HepG2 (cell line): ENCODE measurements around the gene CMTR2. TPM values are rescaled to one million over a fixed set of nuclear protein-coding genes. Genes with fewer than 3 reads are reported as not detected.
A peak's percentile ranks its signal among the peaks of the same experiment; 100 is the strongest.

Source experiments
- HDAC1 ChIP-seq: sonication (generic); formaldehyde crosslinking; IDR thresholded peaks from 2 replicates; pipeline ENCODE4 v1.5.1; 2020; ENCODE audit warnings: mild to moderate bottlenecking, missing genetic modification reagents
- HHEX ChIP-seq: IDR thresholded peaks from 2 replicates; pipeline ENCODE4 v1.6.1; 2016; ENCODE audit warnings: control low read depth
- HNF4A ChIP-seq: sonication (generic); formaldehyde crosslinking; IDR thresholded peaks from 2 replicates; pipeline ENCODE4 v1.4.0; 2020; ENCODE audit warnings: missing genetic modification reagents
- IKZF4 ChIP-seq: sonication (generic); formaldehyde crosslinking; IDR thresholded peaks from 2 replicates; pipeline ENCODE4 v1.5.1; 2020; ENCODE audit warnings: borderline replicate concordance, mild to moderate bottlenecking, low read depth, missing genetic modification reagents; ENCODE audit errors: not compliant biosample characterization
- MEIS1 ChIP-seq: sonication (generic); formaldehyde crosslinking; IDR thresholded peaks from 2 replicates; pipeline ENCODE4 v1.9.0; 2021; ENCODE audit warnings: mild to moderate bottlenecking, missing genetic modification reagents, moderate library complexity, borderline replicate concordance
- NR2C2 ChIP-seq: sonication (generic); formaldehyde crosslinking; IDR thresholded peaks from 2 replicates; pipeline ENCODE4 v1.4.0; 2020; ENCODE audit warnings: missing genetic modification reagents, mild to moderate bottlenecking, moderate library complexity, borderline replicate concordance
- PHF5A ChIP-seq: IDR thresholded peaks from one replicate; pipeline ENCODE4 v1.6.1; 2018; ENCODE audit warnings: low read depth, missing genetic modification reagents; ENCODE audit not compliant: unreplicated experiment
- SALL1 ChIP-seq: sonication (generic); formaldehyde crosslinking; IDR thresholded peaks from 2 replicates; pipeline ENCODE4 v1.8.0; 2022; ENCODE audit warnings: mild to moderate bottlenecking, missing genetic modification reagents
- SIX1 ChIP-seq: sonication (generic); formaldehyde crosslinking; IDR thresholded peaks from 2 replicates; pipeline ENCODE4 v1.4.0; 2020; ENCODE audit warnings: missing genetic modification reagents, borderline replicate concordance
- TGIF2 ChIP-seq: IDR thresholded peaks from 2 replicates; pipeline ENCODE4 v1.6.1; 2016; ENCODE audit warnings: control low read depth, missing compliant biosample characterization
- ZNF670 ChIP-seq: sonication (generic); formaldehyde crosslinking; IDR thresholded peaks from 2 replicates; pipeline ENCODE4 v1.8.0; 2022; ENCODE audit warnings: mild to moderate bottlenecking, missing genetic modification reagents, borderline replicate concordance
- ZNF724P ChIP-seq: sonication (generic); formaldehyde crosslinking; IDR thresholded peaks from 2 replicates; pipeline ENCODE4 v1.8.0; 2022; ENCODE audit warnings: missing genetic modification reagents, borderline replicate concordance
- polyA plus RNA-seq, 8 experiments: library from polyadenylated mRNA; depleted of rRNA in 3 of 8; stranded (reverse) in 7 of 8; unstranded in 1 of 8; fragments of >200 nt; fragmentation: Illumina TruSeq in 4 of 8; extraction: Trizol in 4 of 8; gene quantifications; 2 replicates each; pipeline versions ENCODE4 v1.2.1 to v1.2.3, GENCODE V29; 2011 to 2016; ENCODE audit warnings: low read depth in 4 of 8, missing spikeins in 1 of 8, mixed read lengths in 1 of 8; ENCODE audit not compliant: insufficient read depth in 1 of 8
- total RNA-seq, 5 experiments: library from RNA; depleted of rRNA; stranded (reverse); fragments of >200 nt; fragmentation: Illumina TruSeq; extraction: Trizol; gene quantifications; 2 replicates each; pipeline ENCODE4 v1.2.3, GENCODE V29; 2016; ENCODE audit warnings: low read depth in 1 of 5
- TF ChIP-seq, protein P1 (sequence below): sonication (generic); formaldehyde crosslinking; IDR thresholded peaks from 2 replicates; pipeline ENCODE4 v1.5.0; 2020; ENCODE audit warnings: mild to moderate bottlenecking, missing genetic modification reagents, borderline replicate concordance
- TF ChIP-seq, protein P2 (sequence below): sonication (generic); formaldehyde crosslinking; IDR thresholded peaks from 2 replicates; pipeline ENCODE4 v1.4.0; 2020; ENCODE audit warnings: missing genetic modification reagents
- TF ChIP-seq, protein P3 (sequence below): sonication (generic); formaldehyde crosslinking; IDR thresholded peaks from 2 replicates; pipeline ENCODE4 v1.5.0; 2020; ENCODE audit warnings: missing genetic modification reagents
- TF ChIP-seq, protein P4 (sequence below): sonication (generic); formaldehyde crosslinking; IDR thresholded peaks from 2 replicates; pipeline ENCODE4 v1.5.0; 2020; ENCODE audit warnings: missing genetic modification reagents, mild to moderate bottlenecking, borderline replicate concordance

CMTR2 gene
- total and polyA plus RNA-seq, 2 of the 13 experiments (the other 11 are each of a cell fraction or from before 2014, with no cell fraction given): 15.0 to 19.9 TPM

DNA sequence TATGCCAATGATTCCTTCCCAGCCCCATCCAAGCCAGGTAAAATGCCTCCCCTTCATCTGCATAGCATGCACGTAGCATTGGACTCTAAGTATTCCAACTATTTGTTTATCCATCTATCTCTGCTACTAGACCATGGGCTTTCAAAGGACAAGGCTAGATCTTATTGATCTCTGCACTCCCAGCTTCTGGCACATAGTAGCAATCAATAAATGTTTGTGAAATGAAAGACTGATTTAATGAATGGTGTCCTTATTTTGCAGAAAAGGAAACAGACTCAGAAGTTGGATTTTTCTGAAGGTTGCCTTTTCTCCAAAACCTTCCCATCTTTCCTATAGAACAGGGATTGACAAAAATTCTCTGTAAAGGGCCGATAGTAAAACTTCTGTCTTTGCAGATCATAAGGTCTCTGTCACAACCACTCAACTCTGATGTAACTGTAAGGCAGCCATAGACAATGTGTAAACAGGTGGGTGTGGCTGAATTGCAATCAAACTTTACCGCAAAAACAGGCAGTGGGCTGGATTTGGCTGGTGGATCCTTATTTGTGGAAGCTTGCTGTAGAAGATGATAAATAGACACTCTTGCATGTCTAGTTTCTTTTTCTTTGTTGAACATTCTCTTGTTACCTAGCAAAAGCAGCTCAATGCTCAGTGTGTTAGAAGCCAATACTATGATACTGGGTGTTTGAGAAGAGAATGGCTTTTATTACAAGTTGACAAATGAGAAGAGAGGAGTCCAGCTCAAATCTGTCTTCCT is 7.6 kb upstream of the CMTR2 start (continued):
- TF ChIP-seq, protein P1, sequence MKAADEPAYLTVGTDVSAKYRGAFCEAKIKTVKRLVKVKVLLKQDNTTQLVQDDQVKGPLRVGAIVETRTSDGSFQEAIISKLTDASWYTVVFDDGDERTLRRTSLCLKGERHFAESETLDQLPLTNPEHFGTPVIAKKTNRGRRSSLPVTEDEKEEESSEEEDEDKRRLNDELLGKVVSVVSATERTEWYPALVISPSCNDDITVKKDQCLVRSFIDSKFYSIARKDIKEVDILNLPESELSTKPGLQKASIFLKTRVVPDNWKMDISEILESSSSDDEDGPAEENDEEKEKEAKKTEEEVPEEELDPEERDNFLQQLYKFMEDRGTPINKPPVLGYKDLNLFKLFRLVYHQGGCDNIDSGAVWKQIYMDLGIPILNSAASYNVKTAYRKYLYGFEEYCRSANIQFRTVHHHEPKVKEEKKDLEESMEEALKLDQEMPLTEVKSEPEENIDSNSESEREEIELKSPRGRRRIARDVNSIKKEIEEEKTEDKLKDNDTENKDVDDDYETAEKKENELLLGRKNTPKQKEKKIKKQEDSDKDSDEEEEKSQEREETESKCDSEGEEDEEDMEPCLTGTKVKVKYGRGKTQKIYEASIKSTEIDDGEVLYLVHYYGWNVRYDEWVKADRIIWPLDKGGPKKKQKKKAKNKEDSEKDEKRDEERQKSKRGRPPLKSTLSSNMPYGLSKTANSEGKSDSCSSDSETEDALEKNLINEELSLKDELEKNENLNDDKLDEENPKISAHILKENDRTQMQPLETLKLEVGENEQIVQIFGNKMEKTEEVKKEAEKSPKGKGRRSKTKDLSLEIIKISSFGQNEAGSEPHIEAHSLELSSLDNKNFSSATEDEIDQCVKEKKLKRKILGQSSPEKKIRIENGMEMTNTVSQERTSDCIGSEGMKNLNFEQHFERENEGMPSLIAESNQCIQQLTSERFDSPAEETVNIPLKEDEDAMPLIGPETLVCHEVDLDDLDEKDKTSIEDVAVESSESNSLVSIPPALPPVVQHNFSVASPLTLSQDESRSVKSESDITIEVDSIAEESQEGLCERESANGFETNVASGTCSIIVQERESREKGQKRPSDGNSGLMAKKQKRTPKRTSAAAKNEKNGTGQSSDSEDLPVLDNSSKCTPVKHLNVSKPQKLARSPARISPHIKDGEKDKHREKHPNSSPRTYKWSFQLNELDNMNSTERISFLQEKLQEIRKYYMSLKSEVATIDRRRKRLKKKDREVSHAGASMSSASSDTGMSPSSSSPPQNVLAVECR (CRISPR knock-in tag): peak; percentile 25; the same call in 1 of the 2 replicates
- TF ChIP-seq, protein P2, sequence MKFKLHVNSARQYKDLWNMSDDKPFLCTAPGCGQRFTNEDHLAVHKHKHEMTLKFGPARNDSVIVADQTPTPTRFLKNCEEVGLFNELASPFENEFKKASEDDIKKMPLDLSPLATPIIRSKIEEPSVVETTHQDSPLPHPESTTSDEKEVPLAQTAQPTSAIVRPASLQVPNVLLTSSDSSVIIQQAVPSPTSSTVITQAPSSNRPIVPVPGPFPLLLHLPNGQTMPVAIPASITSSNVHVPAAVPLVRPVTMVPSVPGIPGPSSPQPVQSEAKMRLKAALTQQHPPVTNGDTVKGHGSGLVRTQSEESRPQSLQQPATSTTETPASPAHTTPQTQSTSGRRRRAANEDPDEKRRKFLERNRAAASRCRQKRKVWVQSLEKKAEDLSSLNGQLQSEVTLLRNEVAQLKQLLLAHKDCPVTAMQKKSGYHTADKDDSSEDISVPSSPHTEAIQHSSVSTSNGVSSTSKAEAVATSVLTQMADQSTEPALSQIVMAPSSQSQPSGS (CRISPR knock-in tag): 0 out of 2 replicates have a peak, but pooled peaks have one; percentile 44
- TF ChIP-seq MEIS1 (CRISPR knock-in tag) (0 out of 2 replicates have a peak, but pooled peaks have one; percentile 23), HHEX (CRISPR knock-in tag) (0 out of 2 replicates have a peak, but pooled peaks have one; percentile 46), SIX1 (CRISPR knock-in tag) (no peak), HDAC1 (CRISPR knock-in tag) (peak; percentile 64), IKZF4 (CRISPR knock-in tag) (no peak), SALL1 (CRISPR knock-in tag) (peak; percentile 48; the same call in 1 of the 2 replicates), ZNF670 (peak; percentile 48; the same call in 1 of the 2 replicates), PHF5A (CRISPR knock-in tag) (peak; percentile 63), NR2C2 (no peak), TGIF2 (CRISPR knock-in tag) (0 out of 2 replicates have a peak, but pooled peaks have one; percentile 39), ZNF724P (no peak), HNF4A (peak; percentile 39; the same call in 1 of the 2 replicates)
- TF ChIP-seq, protein P3, sequence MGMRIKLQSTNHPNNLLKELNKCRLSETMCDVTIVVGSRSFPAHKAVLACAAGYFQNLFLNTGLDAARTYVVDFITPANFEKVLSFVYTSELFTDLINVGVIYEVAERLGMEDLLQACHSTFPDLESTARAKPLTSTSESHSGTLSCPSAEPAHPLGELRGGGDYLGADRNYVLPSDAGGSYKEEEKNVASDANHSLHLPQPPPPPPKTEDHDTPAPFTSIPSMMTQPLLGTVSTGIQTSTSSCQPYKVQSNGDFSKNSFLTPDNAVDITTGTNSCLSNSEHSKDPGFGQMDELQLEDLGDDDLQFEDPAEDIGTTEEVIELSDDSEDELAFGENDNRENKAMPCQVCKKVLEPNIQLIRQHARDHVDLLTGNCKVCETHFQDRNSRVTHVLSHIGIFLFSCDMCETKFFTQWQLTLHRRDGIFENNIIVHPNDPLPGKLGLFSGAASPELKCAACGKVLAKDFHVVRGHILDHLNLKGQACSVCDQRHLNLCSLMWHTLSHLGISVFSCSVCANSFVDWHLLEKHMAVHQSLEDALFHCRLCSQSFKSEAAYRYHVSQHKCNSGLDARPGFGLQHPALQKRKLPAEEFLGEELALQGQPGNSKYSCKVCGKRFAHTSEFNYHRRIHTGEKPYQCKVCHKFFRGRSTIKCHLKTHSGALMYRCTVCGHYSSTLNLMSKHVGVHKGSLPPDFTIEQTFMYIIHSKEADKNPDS: no peak
- TF ChIP-seq, protein P4, sequence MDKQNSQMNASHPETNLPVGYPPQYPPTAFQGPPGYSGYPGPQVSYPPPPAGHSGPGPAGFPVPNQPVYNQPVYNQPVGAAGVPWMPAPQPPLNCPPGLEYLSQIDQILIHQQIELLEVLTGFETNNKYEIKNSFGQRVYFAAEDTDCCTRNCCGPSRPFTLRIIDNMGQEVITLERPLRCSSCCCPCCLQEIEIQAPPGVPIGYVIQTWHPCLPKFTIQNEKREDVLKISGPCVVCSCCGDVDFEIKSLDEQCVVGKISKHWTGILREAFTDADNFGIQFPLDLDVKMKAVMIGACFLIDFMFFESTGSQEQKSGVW: no peak
